CD4-positive, alpha-beta memory T cell (primary cell): ENCODE results near the gene HAUS8. TPM values are rescaled to one million over a fixed set of nuclear protein-coding genes. Genes with fewer than 3 reads are reported as not detected.

Experiments used
- CTCF ChIA-PET: fragments of 350-600 bp; sonication (Branson Sonifier 250); formaldehyde crosslinking; loops from one replicate; lab custom pipeline; 2021; ENCODE audit warnings: inconsistent platforms; ENCODE audit not compliant: partially characterized antibody; lab: Charles Lee
- POLR2A ChIA-PET: fragments of 350-600 bp; sonication (Branson Sonifier 250); formaldehyde crosslinking; loops from one replicate; lab custom pipeline; 2021; ENCODE audit not compliant: partially characterized antibody; lab: Charles Lee
- DNase-seq, 5 donors: peaks; one replicate each; pipeline versions ENCODE4 v3.0.0 to v3.0.0-alpha.2; 2020 to 2022; ENCODE audit warnings: mixed read lengths in 1 of 5
- H3K27ac ChIP-seq: one replicate; pipeline ENCODE4 v1.7.0; 2013; ENCODE audit warnings: low read depth, low read length
- H3K27me3 ChIP-seq: 2 replicates; pipeline ENCODE4 v1.7.0; 2013; ENCODE audit warnings: mild to moderate bottlenecking, low read length, moderate library complexity; ENCODE audit not compliant: insufficient read depth
- H3K36me3 ChIP-seq: 2 replicates; pipeline ENCODE4 v1.7.0; 2013; ENCODE audit warnings: mild to moderate bottlenecking, low read length, moderate library complexity; ENCODE audit not compliant: insufficient read depth
- H3K4me1 ChIP-seq: 2 replicates; pipeline ENCODE4 v1.7.0; 2013; ENCODE audit warnings: mild to moderate bottlenecking, low read length, moderate library complexity; ENCODE audit not compliant: insufficient read depth
- H3K4me3 ChIP-seq, 2 donors: one replicate each; pipeline ENCODE4 v1.7.0; 2013; ENCODE audit warnings: low read length in 2 of 2, mild to moderate bottlenecking in 1 of 2
- H3K9me3 ChIP-seq, 2 donors: one replicate each; pipeline ENCODE4 v1.7.0; 2013; ENCODE audit warnings: low read length in 2 of 2, control low read depth in 1 of 2; ENCODE audit not compliant: control insufficient read depth in 1 of 2
- H3K27ac Mint-ChIP-seq, 7 donors: one replicate each; pipeline ENCODE4 v1.8.0; 2020 to 2021; ENCODE audit warnings: mixed read lengths in 7 of 7, mild to moderate bottlenecking in 6 of 7, inconsistent platforms in 3 of 7, moderate library complexity in 3 of 7
- H3K27me3 Mint-ChIP-seq, 2 donors: one replicate each; pipeline ENCODE4 v1.8.0; 2020 to 2021; ENCODE audit warnings: mixed read lengths in 2 of 2
- H3K36me3 Mint-ChIP-seq, 2 donors: one replicate each; pipeline ENCODE4 v1.8.0; 2020 to 2021; ENCODE audit warnings: mixed read lengths in 2 of 2, inconsistent platforms in 1 of 2, mild to moderate bottlenecking in 1 of 2
- H3K4me1 Mint-ChIP-seq, 4 donors: one replicate each; pipeline ENCODE4 v1.8.0; 2020 to 2021; ENCODE audit warnings: mixed read lengths in 4 of 4, mild to moderate bottlenecking in 1 of 4
- H3K4me3 Mint-ChIP-seq, 8 donors: one replicate each; pipeline ENCODE4 v1.8.0; 2020 to 2021; ENCODE audit warnings: mixed read lengths in 8 of 8, mild to moderate bottlenecking in 7 of 8, moderate library complexity in 6 of 8, inconsistent platforms in 3 of 8
- H3K9me3 Mint-ChIP-seq, 8 donors: one replicate each; pipeline ENCODE4 v1.8.0; 2020 to 2021; ENCODE audit warnings: mixed read lengths in 8 of 8, mild to moderate bottlenecking in 5 of 8, inconsistent platforms in 3 of 8, moderate library complexity in 1 of 8
- intact Hi-C: fragments of 100-400 bp; cut with micrococcal nuclease; formaldehyde crosslinking; loops from one replicate; pipeline ENCODE4 v1.15.1; 2023
- polyA plus RNA-seq, 2 donors: library from polyadenylated mRNA; unstranded; fragments of 300-500 nt; fragmentation: Illumina TruSeq; gene quantifications; one replicate each; pipeline ENCODE4 v1.2.3, GENCODE V29; 2021
- total RNA-seq, 2 experiments: library from RNA; stranded (reverse); gene quantifications; one replicate each; pipeline ENCODE4 v1.2.3, GENCODE V29; 2021

Gene HAUS8, protein sequence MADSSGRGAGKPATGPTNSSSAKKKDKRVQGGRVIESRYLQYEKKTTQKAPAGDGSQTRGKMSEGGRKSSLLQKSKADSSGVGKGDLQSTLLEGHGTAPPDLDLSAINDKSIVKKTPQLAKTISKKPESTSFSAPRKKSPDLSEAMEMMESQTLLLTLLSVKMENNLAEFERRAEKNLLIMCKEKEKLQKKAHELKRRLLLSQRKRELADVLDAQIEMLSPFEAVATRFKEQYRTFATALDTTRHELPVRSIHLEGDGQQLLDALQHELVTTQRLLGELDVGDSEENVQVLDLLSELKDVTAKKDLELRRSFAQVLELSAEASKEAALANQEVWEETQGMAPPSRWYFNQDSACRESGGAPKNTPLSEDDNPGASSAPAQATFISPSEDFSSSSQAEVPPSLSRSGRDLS
- 10 to 100 TPM; 20.0 to 20.9 TPM for total RNA-seq
- 10 to 100 TPM in 1 of 2 donors, 1 to 10 TPM in 1; 5.7 to 11.2 TPM for polyA plus RNA-seq

GRCh38 chr19:17075035-17075863 lies at the start of gene HAUS8, which contains the start of gene MYO9B:
Gene HAUS8, minus strand, starts transcription at chr19:17075452. Its CDS starts 30 bp downstream, at chr19:17075422.
Gene MYO9B, plus strand, starts transcription at chr19:17075777. Its CDS starts 25,941 bp downstream, at chr19:17101718.
- H3K36me3 Mint-ChIP-seq = peaks cover 9 to 31% of the 10 kb centered on the region in 2 donors
- no peaks in the 10 kb centered on the region for H3K9me3 Mint-ChIP-seq
- Histone ChIP-seq H3K4me1 (peaks cover 56% of the 10 kb centered on the region), H3K4me3 (peak within 1 kb of the TSS; percentile 91 to 93), H3K36me3 (peaks cover 21% of the 10 kb centered on the region), H3K9me3 (no peaks in the 10 kb centered on the region), H3K27ac (peak within 1 kb of the TSS; percentile 77), H3K27me3 (no peaks in the 10 kb centered on the region)
- peak within 1 kb of the TSS; percentile 96 to 100 (median 98) for H3K4me3 Mint-ChIP-seq
- ChIA-PET CTCF (interaction anchor here (0.8 to 2.0 kb wide), 5 partner anchors 24 to 230 kb away, joined by 3 to 9 read pairs (median 4); no protein-coding TSS in a partner anchor), POLR2A (interaction anchor here (0.7 to 5.6 kb wide), 19 partner anchors 10 to 316 kb away, joined by 3 to 84 read pairs (median 5); partner anchors contain the start of genes BABAM1, DDA1, MRPL34 and OCEL1)
- H3K4me1 Mint-ChIP-seq = peaks cover 41 to 79% (median 53%) of the 10 kb centered on the region in 4 donors
- intact Hi-C loops = loop anchor here (1.0 to 2.0 kb wide), 8 partner anchors 8 to 262 kb away; partner anchors contain the start of genes BABAM1, GTPBP3, OCEL1 and USE1
- peak within 1 kb of the TSS; percentile 89 to 99 (median 98) for H3K27ac Mint-ChIP-seq
- no peaks in the 10 kb centered on the region for H3K27me3 Mint-ChIP-seq
- DNase-seq = peak; percentile 99 to 100 (median 100)

DNA sequence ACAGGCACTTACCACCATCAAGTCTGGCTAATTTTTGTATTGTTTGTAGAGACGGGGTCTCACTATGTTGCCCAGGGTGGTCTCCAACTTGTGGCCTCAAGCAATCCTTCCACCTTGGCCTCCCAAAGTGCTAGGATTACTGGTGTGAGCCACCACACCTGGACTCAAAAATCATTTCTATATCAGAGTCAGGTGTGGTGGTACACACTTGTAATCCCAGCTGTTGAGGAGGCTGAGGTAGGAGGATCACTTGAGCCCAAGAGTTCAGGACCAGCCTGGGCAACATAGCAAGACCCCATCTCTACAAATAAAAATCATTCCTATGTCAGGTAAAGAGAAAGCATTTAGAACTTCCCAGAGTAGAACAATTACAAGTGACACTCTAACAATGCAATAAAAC lies 48.8 kb upstream of the HAUS8 start:
- Histone ChIP-seq H3K27me3 (no peaks in the 10 kb centered on the region), H3K9me3 (no peaks in the 10 kb centered on the region), H3K4me3 (no peak overlapping the region), H3K36me3 (no peaks in the 10 kb centered on the region), H3K27ac (peak overlapping the region; percentile 76), H3K4me1 (peaks cover 52% of the 10 kb centered on the region)
- Mint-ChIP-seq H3K4me3 (peak overlapping the region in 4 of 8 donors; percentile 13 to 38 (median 30)), H3K36me3 (peaks cover 20 to 21% of the 10 kb centered on the region in 2 donors), H3K4me1 (peaks cover 22 to 64% (median 36%) of the 10 kb centered on the region in 4 donors), H3K27me3 (no peaks in the 10 kb centered on the region), H3K27ac (peak overlapping the region; percentile 74 to 99 (median 98)), H3K9me3 (peaks cover 0 to 2% (median 0%) of the 10 kb centered on the region in 8 donors)
- ChIA-PET CTCF (interaction anchor here (0.6 to 3.1 kb wide), 6 partner anchors 21 to 275 kb away, joined by 3 to 12 read pairs (median 4); no protein-coding TSS in a partner anchor), POLR2A (interaction anchor here (2.5 to 3.5 kb wide), 5 partner anchors 44 to 144 kb away, joined by 11 to 84 read pairs (median 29); partner anchors contain the start of genes BABAM1, HAUS8, MYO9B and USE1)
- intact Hi-C loops = loop anchor here (2.0 kb wide), 1 partner anchor 61 kb away; no protein-coding TSS in a partner anchor
- DNase-seq = no peak

DNA sequence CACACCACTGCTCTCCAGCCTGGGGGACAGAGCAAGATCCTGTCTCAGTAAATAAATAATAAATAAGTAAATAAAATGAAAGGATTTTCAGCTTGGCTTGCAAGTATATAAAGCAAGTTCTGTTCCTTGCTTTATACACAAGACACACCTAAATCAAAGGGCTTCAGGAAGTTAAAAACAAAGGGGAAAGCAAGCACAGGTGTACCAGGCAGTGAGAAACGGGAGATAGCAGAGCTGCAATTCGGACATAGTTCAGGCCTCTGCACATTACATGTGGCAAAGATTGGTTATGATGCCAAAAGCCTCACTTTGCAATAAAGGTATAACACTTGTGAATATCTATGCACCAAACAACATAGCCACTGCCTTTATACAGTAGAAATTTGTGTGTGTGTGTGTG lies 47.8 kb upstream of the HAUS8 start:
- CTCF ChIA-PET = interaction anchor here (0.9 kb wide), 1 partner anchor 46 kb away, joined by 3 read pairs; no protein-coding TSS in a partner anchor
- POLR2A ChIA-PET = interaction anchor here (1.7 to 3.5 kb wide), 2 partner anchors 47 to 61 kb away, joined by 5 to 52 read pairs; partner anchors contain the start of genes HAUS8 and MYO9B
- peaks cover 22 to 60% (median 36%) of the 10 kb centered on the region in 4 donors for H3K4me1 Mint-ChIP-seq

GRCh38 chr19:17121736-17122293 lies 46.6 kb upstream of the HAUS8 start:
- intact Hi-C loops = no loop called here
- no peak overlapping the region for H3K4me3 Mint-ChIP-seq
- DNase-seq = no peak
- peak overlapping the region in 5 of 7 donors; percentile 36 to 78 (median 65) for H3K27ac Mint-ChIP-seq
- peaks cover 0 to 2% (median 0%) of the 10 kb centered on the region in 8 donors for H3K9me3 Mint-ChIP-seq
- Histone ChIP-seq H3K36me3 (no peaks in the 10 kb centered on the region), H3K4me3 (no peak overlapping the region), H3K27me3 (no peaks in the 10 kb centered on the region), H3K9me3 (no peaks in the 10 kb centered on the region), H3K27ac (no peak overlapping the region), H3K4me1 (peaks cover 37% of the 10 kb centered on the region)
- H3K27me3 Mint-ChIP-seq = no peaks in the 10 kb centered on the region
- H3K36me3 Mint-ChIP-seq = peaks cover 23 to 24% of the 10 kb centered on the region in 2 donors
- ChIA-PET CTCF (no interaction called here), POLR2A (interaction anchor here (1.1 to 1.7 kb wide), 2 partner anchors 46 to 165 kb away, joined by 3 to 5 read pairs; partner anchors contain the start of genes HAUS8 and MYO9B)
- H3K4me1 Mint-ChIP-seq = peaks cover 19 to 48% (median 31%) of the 10 kb centered on the region in 4 donors

More for the DNA sequence above, 47.8 kb upstream of the HAUS8 start:
- H3K27me3 ChIP-seq = no peaks in the 10 kb centered on the region
- Mint-ChIP-seq H3K27ac (peak overlapping the region in 5 of 7 donors; percentile 55 to 90 (median 82)), H3K4me3 (peak overlapping the region in 1 of 8 donors; percentile 22), H3K9me3 (peaks cover 0 to 2% (median 0%) of the 10 kb centered on the region in 8 donors), H3K27me3 (no peaks in the 10 kb centered on the region), H3K36me3 (peaks cover 22 to 23% of the 10 kb centered on the region in 2 donors)
- no peak for DNase-seq
- H3K27ac ChIP-seq = no peak overlapping the region
- intact Hi-C loops = no loop called here
- H3K9me3 ChIP-seq = no peaks in the 10 kb centered on the region
- H3K36me3 ChIP-seq = no peaks in the 10 kb centered on the region
- no peak overlapping the region for H3K4me3 ChIP-seq
- H3K4me1 ChIP-seq = peaks cover 48% of the 10 kb centered on the region

- H3K4me3 Mint-ChIP-seq = no peak overlapping the region
- H3K4me1 Mint-ChIP-seq = peaks cover 7 to 25% (median 13%) of the 10 kb centered on the region in 4 donors
- Histone ChIP-seq H3K36me3 (no peaks in the 10 kb centered on the region), H3K27me3 (no peaks in the 10 kb centered on the region), H3K27ac (no peak overlapping the region), H3K4me1 (peaks cover 9% of the 10 kb centered on the region), H3K4me3 (no peak overlapping the region), H3K9me3 (no peaks in the 10 kb centered on the region)
- H3K27ac Mint-ChIP-seq = peak overlapping the region in 3 of 7 donors; percentile 10 to 76 (median 46)
- POLR2A ChIA-PET = interaction anchor here (0.9 kb wide), 1 partner anchor 11 kb away, joined by 3 read pairs; no protein-coding TSS in a partner anchor
- intact Hi-C loops = no loop called here
- no peak for DNase-seq
- CTCF ChIA-PET = no interaction called here
- H3K27me3 Mint-ChIP-seq = no peaks in the 10 kb centered on the region
- H3K36me3 Mint-ChIP-seq = peaks cover 32 to 40% of the 10 kb centered on the region in 2 donors
- peaks cover 0 to 2% (median 0%) of the 10 kb centered on the region in 8 donors for H3K9me3 Mint-ChIP-seq
These were observed 43.7 kb upstream of the HAUS8 start for GRCh38 chr19:17118957-17119356.
